Naive thymus-derived CD4-positive, alpha-beta T cell (primary cell): ENCODE measurements around the gene UCP3. TPM values are rescaled to one million over a fixed set of nuclear protein-coding genes. Genes with fewer than 3 reads are reported as not detected.
A peak's percentile ranks its signal among the peaks of the same experiment; 100 is the strongest.

ENCODE experiments used
- ATAC-seq: fragments of 150-1000 bp; cut with Tn5 transposase; 2 replicates; pipeline ENCODE4 v1.10.0; 2021; ENCODE audit warnings: mild to moderate bottlenecking, moderate library complexity
- CTCF ChIA-PET: fragments of 350-600 bp; sonication (Branson Sonifier 250); formaldehyde crosslinking; loops from one replicate; lab custom pipeline; 2021; ENCODE audit warnings: antibody characterized with exemption; lab: Charles Lee
- POLR2A ChIA-PET: fragments of 350-600 bp; sonication (Branson Sonifier 250); formaldehyde crosslinking; loops from one replicate; lab custom pipeline; 2021; ENCODE audit warnings: antibody characterized with exemption, inconsistent platforms; lab: Charles Lee
- DNase-seq, 9 donors: peaks; one replicate each; pipeline versions ENCODE4 v3.0.0 to v3.0.0-alpha.2; 2020 to 2022; ENCODE audit warnings: mixed read lengths in 1 of 9
- H3K27ac ChIP-seq: one replicate; pipeline ENCODE4 v1.7.0; 2013; ENCODE audit warnings: mild to moderate bottlenecking, low read depth, low read length, moderate library complexity
- H3K27me3 ChIP-seq, 2 donors: one replicate each; pipeline ENCODE4 v1.7.0; 2013; ENCODE audit warnings: low read length in 2 of 2, mild to moderate bottlenecking in 2 of 2, moderate library complexity in 2 of 2; ENCODE audit not compliant: control insufficient read depth in 2 of 2, insufficient read depth in 2 of 2
- H3K36me3 ChIP-seq, 3 experiments: 1 replicate in 2 of 3; 2 replicates in 1 of 3; pipeline ENCODE4 v1.7.0; 2013; ENCODE audit warnings: low read length in 3 of 3, mild to moderate bottlenecking in 3 of 3, moderate library complexity in 1 of 3; ENCODE audit not compliant: insufficient read depth in 3 of 3, control insufficient read depth in 2 of 3
- H3K4me1 ChIP-seq, 2 donors: one replicate each; pipeline ENCODE4 v1.7.0; 2013; ENCODE audit warnings: low read length in 2 of 2, mild to moderate bottlenecking in 2 of 2, moderate library complexity in 1 of 2; ENCODE audit not compliant: control insufficient read depth in 2 of 2, insufficient read depth in 2 of 2
- H3K4me3 ChIP-seq: 2 replicates; pipeline ENCODE4 v1.7.0; 2013; ENCODE audit warnings: mild to moderate bottlenecking, low read length
- H3K9me3 ChIP-seq, 3 experiments: 1 replicate in 2 of 3; 2 replicates in 1 of 3; pipeline ENCODE4 v1.7.0; 2013; ENCODE audit warnings: low read length in 3 of 3; ENCODE audit not compliant: control insufficient read depth in 2 of 3
- H3K27ac Mint-ChIP-seq, 9 donors: one replicate each; pipeline ENCODE4 v1.8.0; 2020 to 2022; ENCODE audit warnings: mixed read lengths in 9 of 9, mild to moderate bottlenecking in 8 of 9, moderate library complexity in 5 of 9, inconsistent platforms in 2 of 9
- H3K27me3 Mint-ChIP-seq, 5 donors: one replicate each; pipeline ENCODE4 v1.8.0; 2021 to 2022; ENCODE audit warnings: mixed read lengths in 5 of 5, mild to moderate bottlenecking in 1 of 5
- H3K36me3 Mint-ChIP-seq, 5 donors: one replicate each; pipeline ENCODE4 v1.8.0; 2020 to 2022; ENCODE audit warnings: mixed read lengths in 5 of 5, mild to moderate bottlenecking in 3 of 5, inconsistent platforms in 1 of 5
- H3K4me1 Mint-ChIP-seq, 7 donors: one replicate each; pipeline ENCODE4 v1.8.0; 2020 to 2022; ENCODE audit warnings: mixed read lengths in 7 of 7, mild to moderate bottlenecking in 3 of 7, inconsistent platforms in 1 of 7
- H3K4me3 Mint-ChIP-seq, 10 donors: one replicate each; pipeline ENCODE4 v1.8.0; 2020 to 2022; ENCODE audit warnings: mild to moderate bottlenecking in 10 of 10, mixed read lengths in 10 of 10, moderate library complexity in 6 of 10, inconsistent platforms in 2 of 10
- H3K9me3 Mint-ChIP-seq, 11 donors: one replicate each; pipeline ENCODE4 v1.8.0; 2020 to 2022; ENCODE audit warnings: mixed read lengths in 11 of 11, mild to moderate bottlenecking in 4 of 11, inconsistent platforms in 1 of 11, moderate library complexity in 1 of 11
- intact Hi-C, 2 donors: fragments of 100-400 bp; cut with micrococcal nuclease; formaldehyde crosslinking; loops; one replicate each; pipeline ENCODE4 v1.15.1; 2023
- polyA plus RNA-seq, 2 donors: library from polyadenylated mRNA; unstranded; fragments of 300-500 nt; fragmentation: Illumina TruSeq; gene quantifications; one replicate each; pipeline ENCODE4 v1.2.3, GENCODE V29; 2021
- total RNA-seq, 6 experiments: library from RNA in 5 of 6; stranded (reverse) in 5 of 6; gene quantifications; 1 replicate in 5 of 6; 2 replicates in 1 of 6; pipeline ENCODE4 v1.2.3 and lab custom pipeline; 2021 to 2026

Gene UCP3
- total and polyA plus RNA-seq, 7 experiments from 2014 or later: 0.41 to 10.5 (median 6.1) TPM

GRCh38 chr11:74025467-74026166 lies 16.7 kb upstream of the UCP3 start:
- Histone ChIP-seq H3K27ac (no peak overlapping the region), H3K36me3 (no peaks in the 10 kb centered on the region), H3K4me3 (no peak overlapping the region), H3K27me3 (no peaks in the 10 kb centered on the region), H3K9me3 (no peaks in the 10 kb centered on the region), H3K4me1 (peaks cover 0 to 10% of the 10 kb centered on the region in 2 donors)
- ChIA-PET POLR2A (interaction anchor here (1.4 to 2.3 kb wide), 2 partner anchors 14 to 47 kb away, joined by 3 to 6 read pairs; no protein-coding TSS in a partner anchor), CTCF (interaction anchor here (0.8 kb wide), 1 partner anchor 28 kb away, joined by 3 read pairs; no protein-coding TSS in a partner anchor)
- intact Hi-C loops: no loop called here
- Mint-ChIP-seq H3K4me3 (peak overlapping the region in 1 of 10 donors; percentile 41), H3K27me3 (no peaks in the 10 kb centered on the region), H3K27ac (peak overlapping the region in 3 of 9 donors; percentile 34 to 76 (median 42)), H3K36me3 (peaks cover 30 to 50% (median 43%) of the 10 kb centered on the region in 5 donors), H3K9me3 (no peaks in the 10 kb centered on the region), H3K4me1 (peaks cover 8 to 43% (median 20%) of the 10 kb centered on the region in 7 donors)
- DNase-seq (no peak), ATAC-seq (peak; percentile 73)

- H3K27me3 ChIP-seq: no peaks in the 10 kb centered on the region
- CTCF ChIA-PET: no interaction called here
- no peak overlapping the region for H3K4me3 ChIP-seq
- H3K27ac ChIP-seq: no peak overlapping the region
- H3K4me1 Mint-ChIP-seq: peaks cover 3 to 34% (median 13%) of the 10 kb centered on the region in 7 donors
- no peak overlapping the region for H3K4me3 Mint-ChIP-seq
- intact Hi-C loops: no loop called here
- H3K27ac Mint-ChIP-seq: peak overlapping the region in 2 of 9 donors; percentile 42 to 57
- no peaks in the 10 kb centered on the region for H3K9me3 Mint-ChIP-seq
- ATAC-seq (no peak), DNase-seq (no peak)
- no peaks in the 10 kb centered on the region for H3K36me3 ChIP-seq
- POLR2A ChIA-PET: no interaction called here
- H3K9me3 ChIP-seq: no peaks in the 10 kb centered on the region
- peaks cover 6 to 16% of the 10 kb centered on the region in 2 donors for H3K4me1 ChIP-seq
- peaks cover 28 to 47% (median 40%) of the 10 kb centered on the region in 5 donors for H3K36me3 Mint-ChIP-seq
- H3K27me3 Mint-ChIP-seq: no peaks in the 10 kb centered on the region
Observed at GRCh38 chr11:74024261-74025029, 15.6 kb upstream of the UCP3 start.

GRCh38 chr11:74023276-74023675 lies 14.4 kb upstream of the UCP3 start:
- Mint-ChIP-seq H3K9me3 (no peaks in the 10 kb centered on the region), H3K36me3 (peaks cover 18 to 36% (median 33%) of the 10 kb centered on the region in 5 donors), H3K4me3 (no peak overlapping the region), H3K27ac (peak overlapping the region in 2 of 9 donors; percentile 23 to 52), H3K4me1 (peaks cover 10 to 31% (median 17%) of the 10 kb centered on the region in 7 donors), H3K27me3 (no peaks in the 10 kb centered on the region)
- no peak overlapping the region for H3K27ac ChIP-seq
- ATAC-seq: no peak
- ChIA-PET POLR2A (interaction anchor here (14.0 kb wide), 1 partner anchor 52 kb away, joined by 171 read pairs; no protein-coding TSS in a partner anchor), CTCF (interaction anchor here (0.7 kb wide), 1 partner anchor 63 kb away, joined by 4 read pairs; no protein-coding TSS in a partner anchor)
- DNase-seq: no peak
- no peaks in the 10 kb centered on the region for H3K9me3 ChIP-seq
- H3K27me3 ChIP-seq: no peaks in the 10 kb centered on the region
- no peaks in the 10 kb centered on the region for H3K36me3 ChIP-seq
- intact Hi-C loops: no loop called here
- no peak overlapping the region for H3K4me3 ChIP-seq
- peaks cover 6 to 24% of the 10 kb centered on the region in 2 donors for H3K4me1 ChIP-seq

GRCh38 chr11:74022546-74022945 lies 13.7 kb upstream of the UCP3 start:
- Mint-ChIP-seq H3K4me1 (peaks cover 10 to 33% (median 16%) of the 10 kb centered on the region in 7 donors), H3K4me3 (no peak overlapping the region), H3K9me3 (no peaks in the 10 kb centered on the region), H3K36me3 (peaks cover 13 to 35% (median 30%) of the 10 kb centered on the region in 5 donors), H3K27ac (no peak overlapping the region), H3K27me3 (no peaks in the 10 kb centered on the region)
- intact Hi-C loops: no loop called here
- DNase-seq: no peak
- no peaks in the 10 kb centered on the region for H3K27me3 ChIP-seq
- H3K9me3 ChIP-seq: no peaks in the 10 kb centered on the region
- H3K4me3 ChIP-seq: no peak overlapping the region
- ChIA-PET POLR2A (interaction anchor here (0.6 to 14.0 kb wide), 3 partner anchors 19 to 51 kb away, joined by 3 to 171 read pairs (median 3); no protein-coding TSS in a partner anchor), CTCF (no interaction called here)
- no peak overlapping the region for H3K27ac ChIP-seq
- no peak for ATAC-seq
- H3K4me1 ChIP-seq: peaks cover 6 to 24% of the 10 kb centered on the region in 2 donors
- H3K36me3 ChIP-seq: no peaks in the 10 kb centered on the region

GRCh38 chr11:74021998-74022397 lies 13.1 kb upstream of the UCP3 start:
- ChIA-PET CTCF (interaction anchor here (0.8 to 1.1 kb wide), 2 partner anchors 20 to 25 kb away, joined by 3 to 4 read pairs; no protein-coding TSS in a partner anchor), POLR2A (interaction anchor here (1.1 to 14.0 kb wide), 2 partner anchors 27 to 51 kb away, joined by 3 to 171 read pairs; no protein-coding TSS in a partner anchor)
- no peaks in the 10 kb centered on the region for H3K36me3 ChIP-seq

GRCh38 chr11:74020539-74020938 lies 11.7 kb upstream of the UCP3 start:
- H3K36me3 ChIP-seq: peaks cover 0 to 4% (median 0%) of the 10 kb centered on the region in 3 experiments
- no peaks in the 10 kb centered on the region for H3K27me3 Mint-ChIP-seq
- peaks cover 21 to 39% (median 34%) of the 10 kb centered on the region in 7 donors for H3K4me1 Mint-ChIP-seq
- H3K27me3 ChIP-seq: no peaks in the 10 kb centered on the region
- no peak for DNase-seq
- H3K27ac ChIP-seq: no peak overlapping the region
- ChIA-PET POLR2A (interaction anchor here (1.2 to 14.0 kb wide), 5 partner anchors 10 to 59 kb away, joined by 3 to 171 read pairs (median 7); no protein-coding TSS in a partner anchor), CTCF (interaction anchor here (0.7 to 1.3 kb wide), 3 partner anchors 8 to 57 kb away, joined by 3 to 6 read pairs (median 3); no protein-coding TSS in a partner anchor)
- H3K4me3 Mint-ChIP-seq: no peak overlapping the region
- H3K27ac Mint-ChIP-seq: no peak overlapping the region
- peaks cover 15 to 29% of the 10 kb centered on the region in 2 donors for H3K4me1 ChIP-seq
- H3K4me3 ChIP-seq: no peak overlapping the region
- peaks cover 0 to 3% (median 0%) of the 10 kb centered on the region in 11 donors for H3K9me3 Mint-ChIP-seq
- peaks cover 12 to 42% (median 34%) of the 10 kb centered on the region in 5 donors for H3K36me3 Mint-ChIP-seq
- no peaks in the 10 kb centered on the region for H3K9me3 ChIP-seq
- peak; percentile 57 for ATAC-seq
- intact Hi-C loops: loop anchor here in 1 of 2 donors (1.0 kb wide), 1 partner anchor 8 kb away; no protein-coding TSS in a partner anchor

More at GRCh38 chr11:74021998-74022397, 13.1 kb upstream of the UCP3 start:
- Histone ChIP-seq H3K9me3 (no peaks in the 10 kb centered on the region), H3K4me1 (peaks cover 6 to 24% of the 10 kb centered on the region in 2 donors), H3K27ac (no peak overlapping the region), H3K4me3 (no peak overlapping the region), H3K27me3 (no peaks in the 10 kb centered on the region)
- peaks cover 15 to 36% (median 21%) of the 10 kb centered on the region in 7 donors for H3K4me1 Mint-ChIP-seq
- ATAC-seq (no peak), DNase-seq (no peak)
- H3K9me3 Mint-ChIP-seq: no peaks in the 10 kb centered on the region
- no peak overlapping the region for H3K27ac Mint-ChIP-seq
- no peak overlapping the region for H3K4me3 Mint-ChIP-seq
- H3K27me3 Mint-ChIP-seq: no peaks in the 10 kb centered on the region
- H3K36me3 Mint-ChIP-seq: peaks cover 13 to 38% (median 33%) of the 10 kb centered on the region in 5 donors
- intact Hi-C loops: no loop called here
